ENCODE measurements around the gene PIGV.
"Not testable (repeated sequence)": the region's sequence is repeated elsewhere in the genome, so short reads cannot be mapped to it uniquely, and the experiment has no call there.

Gene PIGV

DNA sequence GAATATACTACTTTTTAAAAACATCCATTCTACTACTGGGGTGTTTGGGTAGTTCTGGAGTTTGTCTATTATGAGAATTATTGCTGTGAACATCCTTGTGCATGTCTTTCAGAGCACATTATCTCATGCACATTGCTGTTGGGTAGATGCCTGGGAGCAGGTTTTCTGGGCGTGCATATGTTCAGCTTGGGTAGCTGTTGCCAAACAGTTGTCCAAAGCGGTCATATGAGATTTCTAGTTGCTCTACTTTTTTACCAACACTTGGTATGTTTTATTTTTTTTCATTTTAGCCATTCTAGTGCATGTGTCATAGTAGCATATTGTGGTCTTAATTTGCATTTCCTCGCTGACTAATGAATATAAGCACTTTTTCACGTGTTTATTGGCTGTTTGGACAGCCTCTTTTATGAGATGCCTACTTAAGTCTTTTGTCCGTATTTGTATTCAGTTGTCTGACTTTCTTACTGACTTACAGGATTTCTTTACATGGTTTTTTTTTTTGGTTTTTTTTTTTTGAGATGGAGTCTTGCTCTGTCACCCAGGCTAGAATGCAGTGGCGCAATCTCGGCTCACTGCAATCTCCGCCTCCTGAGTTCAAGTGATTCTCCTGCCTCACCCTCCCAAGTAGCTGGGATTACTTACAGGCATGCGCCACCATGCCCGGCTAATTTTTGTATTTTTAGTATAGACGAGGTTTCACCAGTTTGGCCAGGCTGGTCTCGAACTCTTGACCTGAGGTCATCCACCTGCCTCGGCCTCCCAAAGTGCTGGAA, 56.9 kb downstream of the PIGV start:
- Histone ChIP-seq H3K27me3 (ENCODE audit: low read length) (no peaks in the 10 kb centered on the region), H3K36me3 (ENCODE audit: low read length) (no peaks in the 10 kb centered on the region), H3K79me2 (ENCODE audit: insufficient read depth, low read length) (no peaks in the 10 kb centered on the region), H3K4me3 (ENCODE audit: insufficient read depth, low read length, poor library complexity, severe bottlenecking) (no peak overlapping the region), H3K27ac (ENCODE audit: low read depth, low read length) (no peak overlapping the region), H3K4me2 (ENCODE audit: low read depth, low read length, poor library complexity, severe bottlenecking) (no peak overlapping the region), H3K9me3 (ENCODE audit: insufficient read depth, low read length) (no peaks in the 10 kb centered on the region), H3K9me2 (replicated peaks; ENCODE audit: insufficient read depth, low read length) (no peaks in the 10 kb centered on the region), H2AFZ (ENCODE audit: low read depth, low read length, severe bottlenecking) (no peak overlapping the region), H3K9ac (ENCODE audit: low read length) (no peak overlapping the region), H3F3A (ENCODE audit: insufficient read depth) (0 out of 2 replicates have a peak, but pooled peaks cover 3% of the 10 kb centered on the region), H4K20me1 (ENCODE audit: low read depth, low read length) (no peaks in the 10 kb centered on the region)
- TF ChIP-seq EZH2phosphoT487 (conservative IDR thresholded peaks at IDR 0.05; ENCODE audit: low read length) = no peak
- TF ChIP-seq, protein P1, sequence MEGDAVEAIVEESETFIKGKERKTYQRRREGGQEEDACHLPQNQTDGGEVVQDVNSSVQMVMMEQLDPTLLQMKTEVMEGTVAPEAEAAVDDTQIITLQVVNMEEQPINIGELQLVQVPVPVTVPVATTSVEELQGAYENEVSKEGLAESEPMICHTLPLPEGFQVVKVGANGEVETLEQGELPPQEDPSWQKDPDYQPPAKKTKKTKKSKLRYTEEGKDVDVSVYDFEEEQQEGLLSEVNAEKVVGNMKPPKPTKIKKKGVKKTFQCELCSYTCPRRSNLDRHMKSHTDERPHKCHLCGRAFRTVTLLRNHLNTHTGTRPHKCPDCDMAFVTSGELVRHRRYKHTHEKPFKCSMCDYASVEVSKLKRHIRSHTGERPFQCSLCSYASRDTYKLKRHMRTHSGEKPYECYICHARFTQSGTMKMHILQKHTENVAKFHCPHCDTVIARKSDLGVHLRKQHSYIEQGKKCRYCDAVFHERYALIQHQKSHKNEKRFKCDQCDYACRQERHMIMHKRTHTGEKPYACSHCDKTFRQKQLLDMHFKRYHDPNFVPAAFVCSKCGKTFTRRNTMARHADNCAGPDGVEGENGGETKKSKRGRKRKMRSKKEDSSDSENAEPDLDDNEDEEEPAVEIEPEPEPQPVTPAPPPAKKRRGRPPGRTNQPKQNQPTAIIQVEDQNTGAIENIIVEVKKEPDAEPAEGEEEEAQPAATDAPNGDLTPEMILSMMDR (IDR thresholded peaks at IDR 0.05; ENCODE audit: insufficient read depth, low read length, poor library complexity, severe bottlenecking) = no peak

DNA sequence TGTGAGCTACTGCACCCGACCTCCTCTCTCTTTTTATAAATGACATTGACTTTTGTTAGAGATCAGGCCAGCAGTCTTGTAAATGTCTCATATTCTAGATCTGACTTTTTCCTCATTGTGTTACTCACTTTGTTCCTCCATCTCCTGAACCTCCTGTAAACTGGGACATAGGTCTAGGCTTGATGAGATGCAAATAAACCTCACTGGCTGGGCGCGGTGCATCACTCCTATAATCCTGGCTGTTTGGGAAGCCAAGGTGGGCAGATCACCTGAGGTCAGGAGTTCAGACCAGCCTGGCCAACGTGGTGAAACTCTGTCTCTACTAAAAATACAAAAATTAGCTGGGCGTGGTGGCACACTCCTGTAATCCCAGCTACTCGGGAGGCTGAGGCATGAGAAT, 60.1 kb downstream of the PIGV start:
- not testable (repeated sequence) for H2AFZ ChIP-seq (ENCODE audit: low read depth, low read length, severe bottlenecking); H3K9ac ChIP-seq (ENCODE audit: low read length); H3K27me3 ChIP-seq (ENCODE audit: low read length); H3K36me3 ChIP-seq (ENCODE audit: low read length); H4K20me1 ChIP-seq (ENCODE audit: low read depth, low read length); H3K79me2 ChIP-seq (ENCODE audit: insufficient read depth, low read length); H3K9me2 ChIP-seq (replicated peaks; ENCODE audit: insufficient read depth, low read length); H3K4me3 ChIP-seq (ENCODE audit: insufficient read depth, low read length, poor library complexity, severe bottlenecking); H3F3A ChIP-seq (ENCODE audit: insufficient read depth); H3K27ac ChIP-seq (ENCODE audit: low read depth, low read length); H3K9me3 ChIP-seq (ENCODE audit: insufficient read depth, low read length); H3K4me2 ChIP-seq (ENCODE audit: low read depth, low read length, poor library complexity, severe bottlenecking)
